DMS 273 treated with DMSO at 0.1 percent for 48 hours (cell line): ENCODE measurements around the gene FAM13A.

Source experiments
- DNase-seq: peaks from one replicate; lab custom pipeline; 2025; lab: John Stamatoyannopoulos, UW

FAM13A gene

DNA sequence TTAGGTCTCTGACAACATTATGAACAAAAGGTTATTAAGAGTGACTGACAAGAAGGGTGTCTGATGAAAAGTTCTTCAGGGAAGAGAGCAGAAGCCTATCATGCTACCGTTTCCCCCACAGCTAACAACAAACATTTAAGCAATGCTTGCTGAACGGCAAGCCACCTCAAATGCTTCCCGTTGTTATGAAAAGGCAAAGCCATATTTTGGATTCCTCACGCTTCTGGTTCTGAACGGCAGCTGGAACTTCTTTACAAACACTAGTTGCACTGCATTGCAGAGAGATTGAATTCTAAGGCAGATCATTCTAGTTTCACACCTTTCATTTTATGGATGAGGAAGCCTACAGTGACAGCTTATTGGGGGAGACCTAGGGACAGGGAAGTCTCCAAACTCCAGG is 310.8 kb downstream of the FAM13A start:
- DNase-seq = no peak

DNA sequence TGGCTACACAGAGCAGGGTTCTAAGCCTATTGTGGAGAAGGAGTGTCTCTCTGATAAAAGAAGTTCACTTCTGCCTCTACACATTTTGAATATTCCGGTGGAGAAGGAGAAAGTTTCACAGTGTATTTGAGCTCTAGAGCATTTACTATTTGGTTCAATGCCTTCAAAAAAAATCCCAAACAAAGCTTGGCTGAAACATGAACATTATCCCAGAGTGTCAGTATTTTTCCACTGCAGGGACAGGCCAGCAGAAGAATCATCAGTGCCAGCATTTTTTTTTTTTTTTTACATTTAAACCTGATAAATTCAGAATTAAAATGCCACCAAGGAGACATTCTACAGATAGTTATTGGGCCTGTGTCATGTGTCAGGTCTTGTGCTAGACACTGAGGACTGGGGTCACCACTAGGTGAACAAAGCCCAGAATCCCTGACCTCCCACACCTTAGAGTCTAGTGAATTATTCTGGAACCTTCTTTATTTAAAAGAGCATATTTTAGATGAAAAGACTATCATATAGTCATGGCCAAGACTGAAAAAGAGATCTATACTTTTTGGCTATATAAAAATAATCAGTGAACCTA is 311.3 kb downstream of the FAM13A start:
- no peak for DNase-seq

- DNase-seq = no peak
Observed at GRCh38 chr4:88745175-88745574, 311.8 kb downstream of the FAM13A start.

- DNase-seq = no peak
Observed at GRCh38 chr4:88744609-88745008, 312.4 kb downstream of the FAM13A start.

GRCh38 chr4:88743696-88744095 is 313.3 kb downstream of the FAM13A start:
- no peak for DNase-seq

DNA sequence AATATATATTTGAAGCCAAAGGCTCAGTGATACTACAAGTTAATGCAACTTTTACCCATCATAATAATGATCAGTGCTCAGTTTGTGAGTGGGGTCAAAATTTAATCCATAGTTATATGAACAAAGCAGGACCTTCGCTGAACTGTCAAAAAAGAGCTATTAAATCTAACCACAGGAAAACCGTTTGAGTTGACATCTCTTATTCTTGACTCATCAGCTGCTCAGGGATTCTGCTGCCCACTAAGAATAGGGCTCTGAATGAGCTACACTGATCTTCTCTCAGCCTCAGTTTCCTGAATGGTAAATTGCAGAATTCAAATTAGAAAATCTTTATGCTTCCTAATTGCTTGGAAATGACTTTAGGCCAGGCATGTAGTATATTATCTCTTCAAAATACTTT is 314.4 kb downstream of the FAM13A start:
- no peak for DNase-seq

GRCh38 chr4:88738180-88738579 is 318.8 kb downstream of the FAM13A start:
- DNase-seq = no peak

DNA sequence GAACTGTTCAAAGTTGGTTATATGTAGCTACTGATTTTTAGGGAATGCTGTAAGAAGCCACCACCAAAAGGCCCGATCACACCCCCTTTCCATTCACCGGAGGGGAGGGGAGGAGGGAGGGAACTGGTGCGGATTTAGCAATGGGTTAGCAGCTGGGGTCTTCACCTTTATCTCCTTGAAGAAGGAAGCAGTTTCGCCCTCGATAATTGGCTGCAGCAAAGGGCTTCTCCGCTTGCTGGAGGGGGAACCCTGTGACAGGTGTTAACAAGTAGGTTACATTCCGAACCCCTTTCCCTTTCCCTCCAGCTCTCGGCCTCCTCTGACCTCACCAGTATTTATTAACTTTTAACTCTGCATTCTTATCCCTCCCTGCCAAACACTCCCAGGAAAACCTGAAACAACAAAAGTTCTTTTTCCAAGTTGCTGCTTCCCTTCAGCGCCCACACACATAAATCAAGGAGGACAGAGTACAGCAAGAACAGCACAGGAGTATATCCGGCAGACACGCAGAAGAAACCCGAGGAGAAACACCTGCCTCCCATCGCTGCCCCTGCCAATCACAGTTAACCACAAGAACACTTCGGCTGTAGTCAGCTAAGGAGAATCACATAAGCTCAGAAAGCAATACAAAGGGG is 319.6 kb downstream of the FAM13A start:
- no peak for DNase-seq

DNA sequence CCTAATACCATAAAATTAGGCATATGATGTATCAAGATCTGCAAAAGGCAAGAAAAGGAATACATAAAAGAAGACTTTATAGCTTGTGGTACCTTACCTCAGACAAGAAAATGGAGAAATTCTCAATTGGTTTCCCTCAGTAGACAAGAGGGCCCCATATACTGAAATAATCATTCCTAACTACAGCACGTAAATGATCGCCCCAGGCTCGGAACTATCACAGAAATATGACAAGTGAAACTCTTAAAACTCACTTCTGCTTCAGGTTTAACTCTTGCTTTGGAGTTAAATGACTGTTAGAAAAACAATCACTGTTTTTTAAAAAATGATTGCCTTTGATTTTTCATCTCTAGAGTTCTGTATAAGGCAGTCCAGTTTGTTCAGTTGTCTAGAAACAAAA is 320.7 kb downstream of the FAM13A start:
- no peak for DNase-seq

- DNase-seq = no peak
Observed at GRCh38 chr4:88735564-88735963, 321.4 kb downstream of the FAM13A start.

DNA sequence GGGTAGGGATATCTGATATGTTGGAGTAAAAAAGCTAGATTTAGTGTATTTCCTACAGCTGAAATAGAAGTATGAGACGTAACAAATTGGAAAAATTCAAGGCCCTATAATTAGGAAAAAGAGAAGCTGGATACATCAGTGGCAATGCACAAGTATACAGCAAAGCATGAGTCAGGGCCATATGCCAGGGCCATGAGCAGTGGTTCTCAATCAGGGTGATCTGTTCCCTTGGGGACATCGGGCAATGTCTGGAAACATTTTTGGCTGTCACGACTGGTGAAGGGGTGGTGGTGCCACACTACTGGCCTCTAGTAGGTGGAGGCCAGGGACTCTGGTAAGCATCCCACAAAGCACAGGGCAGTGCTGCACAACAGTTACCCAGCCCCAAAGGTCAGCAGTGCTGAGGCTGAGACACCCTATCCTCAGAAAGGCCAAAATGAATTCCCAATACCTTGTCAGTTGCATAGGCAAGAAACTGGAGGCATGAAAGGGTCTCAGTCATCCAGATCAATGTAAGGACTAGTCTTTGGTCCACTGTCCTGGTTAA is 322.5 kb downstream of the FAM13A start:
- no peak for DNase-seq

DNA sequence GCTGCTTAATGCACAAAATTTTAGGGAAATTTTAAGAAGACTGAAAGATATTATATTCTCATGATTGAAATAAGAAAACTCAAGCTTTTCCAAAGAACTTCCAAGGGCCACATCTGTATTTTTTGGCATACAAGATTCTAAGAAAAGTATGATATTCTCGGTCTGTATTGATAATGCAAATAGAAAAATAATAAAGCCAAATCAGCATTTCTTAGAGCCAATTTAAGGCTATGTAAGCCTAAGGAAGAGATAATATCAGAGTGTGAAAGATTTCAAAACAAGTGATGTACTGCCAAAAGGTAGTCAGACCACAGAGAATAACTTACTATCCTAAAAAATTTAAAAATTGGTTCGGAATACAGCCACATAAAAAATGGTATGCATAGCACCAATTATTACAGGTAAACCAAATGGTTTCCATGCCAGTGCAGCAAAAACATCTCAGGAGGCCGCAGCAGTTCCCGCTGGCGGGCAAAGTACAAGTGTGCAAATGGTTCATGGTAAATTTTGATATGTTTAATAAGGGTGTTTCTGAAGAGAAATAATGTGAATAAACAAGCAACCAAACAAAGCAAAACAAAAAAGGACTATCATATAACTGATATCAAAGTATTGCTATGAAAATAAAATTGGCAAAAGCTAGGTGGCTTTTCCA is 324.1 kb downstream of the FAM13A start:
- no peak for DNase-seq

GRCh38 chr4:88731381-88731780 is 325.6 kb downstream of the FAM13A start:
- DNase-seq = no peak

GRCh38 chr4:88730811-88731210 is 326.2 kb downstream of the FAM13A start:
- no peak for DNase-seq

- no peak for DNase-seq
Observed at GRCh38 chr4:88729146-88729760, 327.7 kb downstream of the FAM13A start.

DNA sequence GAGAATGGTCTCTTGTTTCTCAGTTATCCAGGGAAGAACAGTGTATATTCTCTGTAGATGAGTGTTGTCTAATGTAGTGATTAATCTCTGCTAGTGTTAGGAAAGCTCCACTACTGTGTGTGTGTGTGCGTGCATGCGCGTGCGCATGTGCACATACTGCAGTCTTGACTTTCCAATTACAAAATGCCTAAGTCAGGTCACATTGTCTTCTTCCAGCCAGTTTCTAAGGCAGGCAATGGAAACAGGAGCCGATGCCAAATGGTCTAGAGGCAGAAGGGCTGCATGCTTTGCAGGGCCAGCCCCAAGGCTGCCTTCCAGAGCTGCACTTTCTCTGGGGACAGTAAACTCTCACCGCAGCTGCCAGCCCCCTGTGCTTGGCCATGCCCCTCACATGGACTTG is 328.8 kb downstream of the FAM13A start:
- no peak for DNase-seq

- DNase-seq = no peak
Observed at GRCh38 chr4:88725986-88726385, 331.0 kb downstream of the FAM13A start.

- DNase-seq = no peak
Observed at GRCh38 chr4:88725143-88725542, 331.8 kb downstream of the FAM13A start.

GRCh38 chr4:88724406-88724805 is 332.6 kb downstream of the FAM13A start:
- no peak for DNase-seq

DNA sequence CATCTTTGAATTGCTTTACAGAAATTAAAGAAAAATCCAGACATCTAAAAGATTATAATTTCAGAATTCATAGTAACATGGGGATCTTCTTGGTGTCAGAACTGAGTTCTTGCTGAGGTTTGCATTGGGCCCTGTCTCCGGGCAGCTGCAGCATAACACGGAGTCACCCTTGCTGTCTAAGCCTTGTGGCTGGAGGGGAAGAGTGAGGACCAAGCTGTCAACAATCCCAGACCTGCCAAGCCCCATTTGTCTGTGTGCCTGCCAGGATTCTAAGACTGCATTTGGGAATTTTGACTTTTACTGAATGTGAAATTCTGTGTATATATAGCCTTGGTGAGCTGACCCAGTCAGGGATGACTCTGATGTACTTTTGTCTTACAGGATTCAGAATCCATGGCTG is 334.2 kb downstream of the FAM13A start:
- no peak for DNase-seq

GRCh38 chr4:88722276-88722780 is 334.7 kb downstream of the FAM13A start:
- DNase-seq = no peak
